Stimulated activated CD8-positive, alpha-beta memory T cell treated with anti-CD3 and anti-CD28 coated beads, Interleukin-2, amount 100 ng/mL, for 1 hour (primary cell): ENCODE results near the gene EML1.
"Not testable (repeated sequence)": the region's sequence is repeated elsewhere in the genome, so short reads cannot be mapped to it uniquely, and the experiment has no call there.

Experiments used
- DNase-seq, 2 donors: peaks; one replicate each; pipeline ENCODE4 v3.0.0-alpha.2; 2020; ENCODE audit warnings: low read depth in 2 of 2

EML1 gene

DNA sequence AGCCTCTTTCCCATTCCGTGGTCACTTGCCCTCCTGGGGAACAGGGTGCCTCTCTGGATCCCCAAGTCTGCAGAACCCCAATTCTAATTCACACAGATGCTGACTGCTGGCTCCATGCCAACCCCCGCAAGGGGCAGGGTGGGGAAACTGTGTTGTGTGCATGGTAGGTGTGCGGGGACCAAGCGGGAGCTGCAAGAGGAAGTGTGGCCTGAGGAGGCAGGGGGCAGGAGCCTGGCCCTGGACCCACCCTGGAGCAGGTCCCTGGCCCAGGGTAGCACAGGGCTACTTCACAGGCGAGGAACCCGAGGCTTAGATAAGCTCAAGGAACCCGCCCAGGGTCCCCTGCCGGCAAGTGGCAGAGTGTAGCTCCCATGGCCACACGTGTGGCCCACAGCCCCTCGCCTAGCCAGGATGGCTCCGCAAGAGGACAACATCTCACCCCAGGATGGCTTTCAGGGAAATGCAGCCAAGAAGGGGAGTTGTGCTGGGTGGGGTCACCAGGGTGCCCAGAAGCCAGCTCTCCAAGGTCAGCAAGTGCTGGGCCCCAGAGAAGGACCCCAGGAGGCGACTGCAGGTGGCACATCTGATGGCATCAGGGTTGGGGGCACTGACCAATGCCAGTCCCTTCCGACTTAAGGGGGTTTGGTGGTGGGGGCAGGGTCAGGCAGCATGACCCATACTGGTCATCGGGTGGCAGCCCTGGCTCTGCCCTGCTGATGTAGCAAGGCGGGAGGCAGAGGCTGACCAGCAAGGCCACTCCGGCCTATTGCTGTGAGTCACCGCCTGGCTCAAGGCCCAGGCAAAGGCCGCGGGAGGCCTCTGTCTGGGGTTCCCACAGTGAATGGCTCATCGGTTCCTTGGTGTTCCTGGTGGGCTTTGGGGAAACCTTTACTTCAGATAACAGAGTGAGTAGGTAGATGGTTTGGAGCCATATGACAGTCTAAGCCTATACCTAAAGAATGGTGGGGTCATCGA, 37.3 kb upstream of the EML1 start:
- no peak for DNase-seq

GRCh38 chr14:99756796-99757195, 36.4 kb upstream of the EML1 start:
- DNase-seq, result no peak

GRCh38 chr14:99757331-99758070, 35.7 kb upstream of the EML1 start:
- no peak for DNase-seq

DNA sequence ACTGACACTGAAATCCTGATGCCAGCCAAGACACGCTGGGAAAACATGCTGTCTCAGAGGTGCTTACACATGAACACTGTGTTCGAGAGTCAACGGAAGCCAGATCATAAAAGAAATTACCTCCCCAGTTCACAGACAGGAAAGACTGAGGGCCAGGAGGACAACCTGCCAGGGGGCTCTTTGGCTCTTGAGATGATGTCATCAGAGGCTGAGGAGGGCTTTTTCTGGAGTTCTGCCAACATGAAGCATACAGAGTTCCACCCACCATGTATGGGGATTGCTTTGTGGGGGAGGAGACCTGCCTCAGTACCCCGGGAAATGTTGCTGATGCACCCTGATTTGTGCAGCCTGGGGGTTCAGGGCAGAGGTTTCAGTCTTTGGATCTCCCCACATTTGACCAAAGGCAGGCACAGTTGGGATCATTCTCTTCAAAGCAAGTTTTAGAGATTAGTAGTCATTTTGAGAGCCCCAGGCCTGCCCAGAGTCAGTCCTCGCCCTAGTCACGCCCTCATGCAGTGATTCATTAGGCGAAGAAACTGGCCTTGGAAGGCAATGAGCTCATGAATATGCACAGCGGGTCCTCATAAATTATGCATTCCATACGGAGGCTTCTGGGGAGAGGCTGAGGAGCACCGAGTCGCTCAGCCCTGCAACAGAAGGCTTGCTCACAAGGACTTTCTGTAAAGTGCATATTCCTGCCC, 34.9 kb upstream of the EML1 start:
- no peak for DNase-seq

GRCh38 chr14:99758872-99759545, 34.2 kb upstream of the EML1 start:
- no peak for DNase-seq

- DNase-seq, result no peak
These were observed 33.7 kb upstream of the EML1 start for GRCh38 chr14:99759546-99759925.

GRCh38 chr14:99760817-99761216, 32.4 kb upstream of the EML1 start:
- no peak for DNase-seq

- not testable (repeated sequence) for DNase-seq
These were observed 30.3 kb upstream of the EML1 start for GRCh38 chr14:99762911-99763310.

DNA sequence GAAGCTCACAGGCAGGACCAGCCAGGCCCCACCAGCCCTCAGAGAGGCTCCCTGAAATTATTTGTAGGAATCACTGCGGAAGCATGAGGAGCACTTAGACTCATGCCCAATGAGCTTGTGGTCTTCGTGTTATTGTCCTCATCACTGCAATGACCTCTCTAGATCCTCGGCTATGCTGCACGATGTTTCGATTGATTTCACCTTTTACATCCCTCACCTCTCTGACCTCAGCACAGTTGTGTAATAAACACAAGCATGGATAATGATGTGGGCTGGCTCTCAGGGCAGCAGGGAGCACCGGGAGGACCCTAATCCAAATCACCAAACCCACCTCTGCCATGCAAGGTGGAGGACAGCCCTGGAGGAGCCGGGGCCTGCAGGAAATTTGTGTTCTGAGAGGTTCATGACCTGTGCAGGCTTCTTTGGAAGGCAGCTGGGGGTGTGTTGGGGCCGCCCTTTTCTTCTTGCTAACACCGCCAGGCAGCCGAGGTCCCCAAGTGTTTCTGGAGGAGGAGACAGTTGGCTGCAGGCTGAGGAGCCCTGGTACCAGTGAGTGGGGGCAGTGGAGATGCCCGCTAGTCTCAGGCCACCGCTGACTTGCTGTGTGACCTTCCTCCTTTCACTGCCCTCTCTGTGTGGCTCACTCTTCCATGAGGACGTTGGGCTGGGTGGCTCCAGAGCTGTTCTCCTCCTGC, 29.5 kb upstream of the EML1 start:
- DNase-seq, result no peak

- DNase-seq, result no peak
These were observed 28.9 kb upstream of the EML1 start for GRCh38 chr14:99764222-99764706.

- no peak for DNase-seq
These were observed 24.8 kb upstream of the EML1 start for GRCh38 chr14:99768381-99768780.

DNA sequence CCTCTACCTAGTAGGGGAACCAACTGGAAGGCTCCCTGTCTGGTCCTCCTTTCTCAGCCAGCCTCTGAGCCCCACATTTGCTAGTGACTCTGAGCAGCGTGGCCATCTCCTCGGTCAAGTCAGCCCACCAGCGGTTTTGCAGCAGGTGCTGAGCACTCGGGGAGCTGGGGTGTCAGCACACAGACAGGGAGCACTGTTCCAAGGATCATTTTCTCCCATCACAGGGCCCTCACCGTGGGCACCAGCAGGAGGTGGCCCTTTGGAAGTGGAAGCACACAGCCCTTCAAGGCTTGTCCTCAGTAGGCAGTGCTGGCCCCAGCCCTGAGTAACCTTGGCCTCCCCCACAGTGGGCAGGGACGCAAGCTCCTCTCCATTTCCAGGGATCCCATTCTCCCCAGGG, 24.1 kb upstream of the EML1 start:
- DNase-seq, result no peak

- no peak for DNase-seq
These were observed 23.4 kb upstream of the EML1 start for GRCh38 chr14:99769799-99770198.

- no peak for DNase-seq
These were observed 20.6 kb upstream of the EML1 start for GRCh38 chr14:99772371-99773283.

GRCh38 chr14:99773521-99774497, 19.4 kb upstream of the EML1 start:
- no peak for DNase-seq

- no peak for DNase-seq
These were observed 18.5 kb upstream of the EML1 start for GRCh38 chr14:99774556-99775307.

GRCh38 chr14:99775351-99775750, 17.9 kb upstream of the EML1 start:
- no peak for DNase-seq

DNA sequence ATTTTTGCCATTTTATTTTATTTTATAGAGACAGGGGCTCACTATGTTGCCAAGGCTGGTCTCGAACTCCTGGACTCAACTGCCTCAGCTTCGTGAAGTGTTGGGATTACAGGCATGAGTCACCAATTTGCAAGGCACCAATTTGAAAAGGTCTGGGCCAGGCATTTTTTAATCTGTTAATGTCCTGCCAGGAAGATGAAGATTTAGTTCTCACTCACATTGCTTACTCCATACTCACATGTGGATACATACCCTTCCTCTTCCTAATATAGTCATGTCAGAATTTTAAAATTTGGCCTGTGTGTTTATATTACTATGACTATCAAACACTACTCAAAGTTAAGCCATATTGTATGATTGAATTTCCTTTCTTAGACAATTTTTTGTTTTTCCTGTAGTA, 15.3 kb upstream of the EML1 start:
- no peak for DNase-seq
